OCI-LY3 (cell line): Measurements from ENCODE around the gene CEMIP2.

Experiments used
- H2AFZ ChIP-seq: fragments of 200-600, 300-600 bp; shearing (Covaris generic); 2 replicates; pipeline ENCODE4 v1.6.0; 2014; ENCODE audit warnings: antibody characterized with exemption, low read depth, low read length
- H3K27ac ChIP-seq: fragments of 200-600, 300-600 bp; sonication (generic); 2 replicates; pipeline ENCODE4 v1.5.1; 2014; ENCODE audit warnings: mild to moderate bottlenecking, low read length, moderate library complexity, mixed read lengths
- H3K27me3 ChIP-seq: fragments of 200-600, 300-600 bp; sonication (generic); 2 replicates; pipeline ENCODE4 v1.6.1; 2014; ENCODE audit warnings: low read depth, low read length, mixed read lengths
- H3K36me3 ChIP-seq: fragments of 200-600, 300-600 bp; sonication (generic); replicated peaks from 2 replicates; pipeline ENCODE3; 2014; ENCODE audit warnings: low read depth, low read length, mixed read lengths
- H3K4me1 ChIP-seq: fragments of 300-600, 200-600 bp; sonication (generic); 2 replicates; pipeline ENCODE4 v1.6.1; 2014; ENCODE audit warnings: low read length, mixed read lengths
- H3K4me2 ChIP-seq: fragments of 200-600, 300-600 bp; sonication (generic); 2 replicates; pipeline ENCODE4 v1.6.1; 2014; ENCODE audit warnings: low read length, mixed read lengths
- H3K4me3 ChIP-seq: fragments of 300-600, 200-600 bp; sonication (generic); 2 replicates; pipeline ENCODE4 v1.5.1; 2014; ENCODE audit warnings: antibody characterized with exemption, mild to moderate bottlenecking, low read length, moderate library complexity
- H3K79me2 ChIP-seq: fragments of 300-600, 200-600 bp; shearing (Covaris generic); 2 replicates; pipeline ENCODE4 v1.6.1; 2014; ENCODE audit warnings: mild to moderate bottlenecking, low read length, mixed read lengths
- H3K9ac ChIP-seq: fragments of 300-600, 200-600 bp; shearing (Covaris generic); 2 replicates; pipeline ENCODE4 v1.6.0; 2014; ENCODE audit warnings: mild to moderate bottlenecking, low read length, moderate library complexity
- H3K9me3 ChIP-seq: fragments of 200-600, 300-600 bp; shearing (Covaris generic); 2 replicates; pipeline ENCODE4 v1.6.1; 2014; ENCODE audit warnings: low read length, mixed read lengths; ENCODE audit not compliant: insufficient read depth
- H4K20me1 ChIP-seq: fragments of 200-600, 300-600 bp; sonication (generic); 2 replicates; pipeline ENCODE4 v1.6.1; 2016; ENCODE audit warnings: low read length, mixed read lengths; ENCODE audit not compliant: insufficient read depth
- CTCF ChIP-seq: fragments of 200-600, 300-600 bp; sonication (generic); IDR thresholded peaks from 2 replicates; pipeline ENCODE4 v1.5.1; 2014; ENCODE audit warnings: antibody characterized with exemption, low read length, low read depth
- EZH2phosphoT487 ChIP-seq: fragments of 200-600 bp; shearing (Covaris generic); IDR thresholded peaks from 2 replicates; pipeline ENCODE4 v1.6.1; 2018; ENCODE audit warnings: antibody characterized with exemption, mixed run types, low read depth

Gene CEMIP2

DNA sequence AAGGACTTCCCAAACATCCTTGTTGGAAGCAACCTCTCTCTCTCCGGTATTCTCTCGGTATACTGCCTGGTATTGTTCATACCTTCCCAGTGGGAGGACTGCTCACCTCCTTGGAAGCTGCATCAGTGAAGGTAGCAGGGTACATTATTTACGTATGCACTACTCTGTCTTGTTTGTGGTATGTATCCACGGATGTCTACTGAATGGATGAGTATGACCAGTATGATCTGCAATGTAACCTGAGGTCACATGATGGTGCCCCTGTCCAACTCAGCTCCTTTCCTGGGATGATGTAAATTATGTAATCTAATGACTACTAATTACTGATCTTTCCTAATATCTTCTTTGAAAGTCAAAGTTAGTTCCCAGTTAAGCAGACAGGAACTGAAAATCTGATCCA, 32.1 kb downstream of the CEMIP2 start:
- Histone ChIP-seq H3K79me2 (no peaks in the 10 kb centered on the region), H3K4me1 (no peaks in the 10 kb centered on the region), H3K9ac (no peak overlapping the region), H3K27ac (no peak overlapping the region), H3K36me3 (no peaks in the 10 kb centered on the region), H3K4me2 (no peak overlapping the region), H3K4me3 (no peak overlapping the region), H2AFZ (no peak overlapping the region), H4K20me1 (no peaks in the 10 kb centered on the region), H3K9me3 (no peaks in the 10 kb centered on the region), H3K27me3 (no peaks in the 10 kb centered on the region)
- TF ChIP-seq CTCF: no peak
- no peak for TF ChIP-seq EZH2phosphoT487

GRCh38 chr9:71734950-71735349, 33.4 kb downstream of the CEMIP2 start:
- Histone ChIP-seq H2AFZ (no peak overlapping the region), H3K27me3 (no peaks in the 10 kb centered on the region), H3K4me3 (no peak overlapping the region), H3K4me1 (no peaks in the 10 kb centered on the region), H3K27ac (no peak overlapping the region), H3K9me3 (no peaks in the 10 kb centered on the region), H3K4me2 (no peak overlapping the region), H4K20me1 (no peaks in the 10 kb centered on the region), H3K9ac (no peak overlapping the region), H3K36me3 (no peaks in the 10 kb centered on the region), H3K79me2 (no peaks in the 10 kb centered on the region)
- TF ChIP-seq EZH2phosphoT487 (no peak), CTCF (no peak)

DNA sequence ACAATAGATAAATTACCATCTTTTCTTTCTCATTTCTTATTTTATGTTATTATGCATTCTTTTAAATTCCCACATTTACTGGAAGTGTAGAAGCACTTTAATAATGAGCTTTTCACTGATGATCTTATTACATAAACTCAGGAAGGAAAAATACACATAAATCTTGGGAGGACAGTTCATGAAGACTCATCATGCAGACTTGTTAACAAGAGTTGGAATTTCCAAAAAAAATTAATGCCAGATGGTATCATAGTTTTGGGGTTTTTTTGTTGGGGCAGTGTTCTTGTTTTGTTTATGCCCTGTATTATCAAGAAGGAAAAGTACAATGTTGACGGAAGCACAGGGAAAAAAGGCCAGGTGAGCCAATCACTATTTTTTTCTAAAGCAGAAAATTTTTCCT, 35.1 kb downstream of the CEMIP2 start:
- Histone ChIP-seq H3K9me3 (no peaks in the 10 kb centered on the region), H2AFZ (no peak overlapping the region), H3K4me1 (no peaks in the 10 kb centered on the region), H3K79me2 (no peaks in the 10 kb centered on the region), H3K4me3 (no peak overlapping the region), H3K4me2 (no peak overlapping the region), H3K27me3 (no peaks in the 10 kb centered on the region), H3K27ac (no peak overlapping the region), H3K9ac (no peak overlapping the region), H3K36me3 (no peaks in the 10 kb centered on the region), H4K20me1 (no peaks in the 10 kb centered on the region)
- no peak for TF ChIP-seq EZH2phosphoT487
- no peak for TF ChIP-seq CTCF

GRCh38 chr9:71729816-71730526, 38.3 kb downstream of the CEMIP2 start:
- Histone ChIP-seq H3K27me3 (no peaks in the 10 kb centered on the region), H3K4me3 (no peak overlapping the region), H2AFZ (no peak overlapping the region), H3K9me3 (no peaks in the 10 kb centered on the region), H3K9ac (no peak overlapping the region), H3K79me2 (no peaks in the 10 kb centered on the region), H3K4me1 (no peaks in the 10 kb centered on the region), H4K20me1 (no peaks in the 10 kb centered on the region), H3K4me2 (no peak overlapping the region), H3K27ac (no peak overlapping the region), H3K36me3 (no peaks in the 10 kb centered on the region)
- TF ChIP-seq CTCF (no peak), EZH2phosphoT487 (no peak)
